RWPE1 (cell line): Measurements from ENCODE around the gene BIRC5.

Experiments
- CTCF ChIA-PET: fragments of 350-600 bp; sonication (Branson Sonifier 250); formaldehyde crosslinking; extraction: SDS; loops from one replicate; lab custom pipeline; 2021; lab: Yijun Ruan, JAX
- POLR2A ChIA-PET: fragments of 400-600 bp; formaldehyde crosslinking; extraction: SDS; loops from one replicate; lab custom pipeline; 2020; ENCODE audit warnings: antibody characterized with exemption; ENCODE audit not compliant: low non-redundant PET; lab: Yijun Ruan, JAX
- DNase-seq: peaks from one replicate; pipeline ENCODE4 v3.0.0; 2012; ENCODE audit warnings: low spot score
- H3K27ac ChIP-seq: fragments of 450-650 bp; 2 replicates; pipeline ENCODE4 v1.5.1; 2017
- TF ChIP-seq, protein P1 (sequence below): fragments of 450-650 bp; conservative IDR thresholded peaks from 2 replicates; pipeline ENCODE4 v1.5.1; 2017; ENCODE audit warnings: low read depth, mild to moderate bottlenecking

The BIRC5 gene

DNA sequence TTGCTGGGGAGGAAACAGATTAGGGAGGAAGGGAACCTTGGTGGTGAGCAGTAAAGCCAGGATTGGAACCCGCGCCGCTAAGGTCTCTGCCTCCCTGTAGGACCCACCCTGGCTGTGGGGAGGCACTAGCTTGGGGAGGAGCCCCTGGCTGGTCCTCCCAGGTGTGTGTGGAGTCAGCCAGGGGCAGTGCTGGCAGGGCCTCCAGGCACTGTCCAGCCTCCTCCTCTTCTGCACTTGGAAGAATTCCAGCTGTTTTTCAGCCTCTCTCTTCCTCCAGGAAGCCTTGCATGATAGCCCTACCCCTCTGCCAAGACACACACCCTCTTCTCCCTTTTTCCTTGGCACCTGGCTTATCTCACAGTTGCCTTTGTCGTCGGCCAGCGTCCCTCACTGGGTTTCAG is 52.2 kb downstream of the BIRC5 start:
- CTCF ChIA-PET: no interaction called here
- TF ChIP-seq, protein P1, sequence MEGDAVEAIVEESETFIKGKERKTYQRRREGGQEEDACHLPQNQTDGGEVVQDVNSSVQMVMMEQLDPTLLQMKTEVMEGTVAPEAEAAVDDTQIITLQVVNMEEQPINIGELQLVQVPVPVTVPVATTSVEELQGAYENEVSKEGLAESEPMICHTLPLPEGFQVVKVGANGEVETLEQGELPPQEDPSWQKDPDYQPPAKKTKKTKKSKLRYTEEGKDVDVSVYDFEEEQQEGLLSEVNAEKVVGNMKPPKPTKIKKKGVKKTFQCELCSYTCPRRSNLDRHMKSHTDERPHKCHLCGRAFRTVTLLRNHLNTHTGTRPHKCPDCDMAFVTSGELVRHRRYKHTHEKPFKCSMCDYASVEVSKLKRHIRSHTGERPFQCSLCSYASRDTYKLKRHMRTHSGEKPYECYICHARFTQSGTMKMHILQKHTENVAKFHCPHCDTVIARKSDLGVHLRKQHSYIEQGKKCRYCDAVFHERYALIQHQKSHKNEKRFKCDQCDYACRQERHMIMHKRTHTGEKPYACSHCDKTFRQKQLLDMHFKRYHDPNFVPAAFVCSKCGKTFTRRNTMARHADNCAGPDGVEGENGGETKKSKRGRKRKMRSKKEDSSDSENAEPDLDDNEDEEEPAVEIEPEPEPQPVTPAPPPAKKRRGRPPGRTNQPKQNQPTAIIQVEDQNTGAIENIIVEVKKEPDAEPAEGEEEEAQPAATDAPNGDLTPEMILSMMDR: no peak
- no peak for DNase-seq
- POLR2A ChIA-PET: no interaction called here
- H3K27ac ChIP-seq: no peak overlapping the region

DNA sequence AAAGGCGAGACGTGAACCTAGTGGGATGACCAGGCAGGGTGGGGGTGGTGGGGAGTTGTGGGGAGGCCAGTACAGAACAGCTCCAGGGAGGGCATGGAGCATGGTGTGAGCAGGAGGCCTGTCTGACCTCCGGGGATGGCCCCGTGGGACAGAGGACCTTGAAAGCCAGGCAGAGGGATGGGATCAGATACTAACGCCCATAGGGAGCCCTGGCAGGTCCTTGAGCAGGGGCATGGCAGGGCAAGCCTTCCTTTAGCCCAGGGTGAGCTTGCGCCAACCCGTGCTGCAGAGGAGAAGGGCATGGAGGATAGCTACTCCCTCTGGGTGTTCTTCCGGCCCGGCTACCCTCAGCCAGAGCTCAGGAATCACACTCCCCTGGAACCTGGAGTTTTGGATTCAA is 52.7 kb downstream of the BIRC5 start:
- H3K27ac ChIP-seq: no peak overlapping the region
- TF ChIP-seq, protein P1: no peak
- no peak for DNase-seq
- ChIA-PET POLR2A (no interaction called here), CTCF (interaction anchor here (0.7 kb wide), 1 partner anchor 16 kb away, joined by 3 read pairs; no protein-coding TSS in a partner anchor)

DNA sequence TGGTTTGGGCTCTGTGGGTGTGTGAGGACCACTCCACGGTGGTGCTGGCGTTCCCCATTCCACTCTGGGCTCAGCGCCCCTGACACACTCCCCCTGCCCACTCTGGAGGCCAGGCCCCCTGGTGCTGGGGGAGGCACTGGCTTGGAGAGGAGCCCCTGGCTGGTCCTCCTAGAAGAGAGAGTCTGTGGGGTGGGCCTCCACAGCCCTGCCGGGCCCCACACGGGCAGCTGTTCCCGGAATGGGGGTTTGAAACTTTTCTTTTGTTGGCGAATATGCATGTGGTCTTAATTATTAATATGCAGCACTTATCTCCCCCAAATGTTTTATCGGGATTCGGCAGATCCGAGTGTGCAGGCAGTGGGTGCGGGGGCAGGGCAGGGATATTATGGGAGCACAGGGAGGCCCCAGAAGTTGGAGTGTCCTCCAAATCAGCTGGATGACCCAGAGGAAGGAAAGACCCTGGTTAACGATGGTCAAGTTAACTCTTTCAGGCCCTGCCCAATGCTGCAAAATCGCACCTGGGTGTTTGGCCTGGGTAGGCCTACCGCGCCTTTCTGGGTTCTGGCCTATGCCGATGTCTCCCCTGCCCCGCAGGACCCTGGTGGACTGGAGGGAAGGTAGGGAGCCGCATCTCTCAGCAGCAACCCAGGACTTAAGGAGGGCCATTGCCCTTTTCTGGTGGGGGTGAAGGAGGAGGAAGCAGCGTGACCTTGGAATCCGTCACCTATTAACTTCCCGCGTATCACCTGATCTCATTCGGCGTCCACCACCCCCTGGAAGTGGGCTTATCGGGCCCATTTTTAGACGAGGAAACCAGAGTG is 53.4 kb downstream of the BIRC5 start:
- DNase-seq: no peak
- TF ChIP-seq, protein P1: no peak
- ChIA-PET POLR2A (no interaction called here), CTCF (interaction anchor here (0.7 kb wide), 1 partner anchor 17 kb away, joined by 3 read pairs; no protein-coding TSS in a partner anchor)
- no peak overlapping the region for H3K27ac ChIP-seq

DNA sequence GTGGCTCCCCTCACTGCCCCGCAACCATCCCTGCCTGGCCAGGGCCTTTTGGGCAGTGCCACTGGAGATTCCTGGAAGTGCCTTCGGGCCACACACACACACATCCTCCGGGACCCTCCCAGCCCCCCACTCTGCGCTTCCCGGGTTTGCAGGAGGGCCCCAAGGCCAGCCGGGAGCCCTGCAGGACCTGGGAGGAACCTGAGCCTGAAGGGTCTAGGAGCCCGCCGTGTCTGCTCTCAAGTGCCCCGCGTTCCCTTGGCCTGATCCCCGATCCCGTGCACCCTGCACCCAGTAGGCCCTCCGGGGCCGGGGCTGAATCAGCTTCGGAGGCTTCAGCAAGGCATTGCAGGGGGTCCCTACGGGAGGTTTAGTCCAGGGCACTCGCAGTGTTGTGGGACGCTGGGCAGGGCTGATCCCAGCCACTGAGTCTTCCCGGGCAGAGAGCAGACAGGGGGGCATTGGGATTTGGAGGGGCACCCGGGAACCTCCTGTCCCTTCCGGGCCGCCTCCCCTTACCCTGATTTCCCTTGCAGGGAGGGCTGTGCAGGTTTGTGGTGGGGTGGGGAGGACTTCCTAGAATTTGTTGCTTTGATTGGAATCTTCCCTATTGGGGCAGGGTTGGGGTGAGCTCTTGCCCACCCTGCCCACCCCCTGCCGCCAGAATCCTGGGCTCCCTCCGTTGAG is 54.3 kb downstream of the BIRC5 start:
- no peak for DNase-seq
- ChIA-PET POLR2A (no interaction called here), CTCF (interaction anchor here (0.5 kb wide), 1 partner anchor 456 kb away, joined by 4 read pairs; no protein-coding TSS in a partner anchor)
- TF ChIP-seq, protein P1: no peak
- no peak overlapping the region for H3K27ac ChIP-seq

DNA sequence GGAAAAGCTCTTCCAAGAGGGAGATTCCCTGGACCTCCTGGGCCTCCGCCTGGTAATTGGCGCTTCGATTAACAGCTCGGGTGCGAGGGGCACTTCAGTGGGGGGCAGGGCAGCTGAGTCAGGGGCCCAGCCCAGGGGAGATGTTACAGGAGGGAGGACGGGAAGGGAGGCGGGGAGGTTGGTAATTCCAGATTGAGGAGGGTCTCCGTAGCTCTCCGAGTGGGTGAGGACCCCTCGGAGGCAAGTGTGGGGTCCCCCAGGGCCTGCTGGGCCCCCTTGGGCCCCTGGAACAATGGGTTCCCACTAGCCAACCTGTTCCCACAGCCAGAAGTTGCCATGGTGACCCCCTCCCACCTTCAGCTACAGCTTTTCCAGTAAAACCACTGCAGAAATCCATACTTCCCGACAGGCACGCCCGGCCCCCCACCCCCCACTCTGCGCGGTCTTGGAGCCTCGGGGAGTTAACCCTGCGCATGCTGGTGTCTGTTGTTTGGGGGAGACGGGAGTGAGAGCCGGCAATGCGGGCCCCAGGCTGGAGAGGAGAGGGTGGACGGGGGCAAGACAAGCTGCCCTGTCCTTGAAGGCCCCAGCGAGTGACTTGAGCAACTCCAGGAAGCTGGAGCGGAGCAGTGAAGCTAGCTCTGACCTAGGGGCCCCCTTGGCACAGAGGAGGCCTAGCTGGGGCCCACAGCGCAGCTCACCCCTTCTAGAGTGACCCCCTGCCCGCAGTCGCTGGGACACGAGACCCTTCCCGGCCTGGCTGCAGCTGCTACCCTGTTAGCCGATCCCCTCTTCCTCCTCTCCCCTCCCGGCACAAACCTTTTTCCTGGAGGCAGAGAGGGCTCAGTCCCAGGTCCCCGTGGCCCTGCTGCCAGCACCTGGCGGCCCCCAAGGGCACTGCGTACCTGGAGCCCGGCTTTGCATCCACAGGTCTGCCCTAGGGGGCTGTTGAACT is 55.2 kb downstream of the BIRC5 start:
- ChIA-PET CTCF (interaction anchor here (0.5 to 1.6 kb wide), 4 partner anchors 18 to 455 kb away, joined by 3 to 5 read pairs (median 4); no protein-coding TSS in a partner anchor), POLR2A (interaction anchor here (0.6 kb wide), 1 partner anchor 113 kb away, joined by 3 read pairs; no protein-coding TSS in a partner anchor)
- TF ChIP-seq, protein P1: no peak
- no peak for DNase-seq
- H3K27ac ChIP-seq: no peak overlapping the region
